Esophagus (tissue), 2 donors: Measurements from ENCODE around the gene PITRM1. TPM values are rescaled to one million over a fixed set of nuclear protein-coding genes. Genes with fewer than 3 reads are reported as not detected.

ENCODE experiments used
- H3K27ac ChIP-seq, 2 donors: one replicate each; pipeline ENCODE4 v1.5.1; 2013; ENCODE audit warnings: low read depth in 2 of 2, mild to moderate bottlenecking in 2 of 2, inconsistent platforms in 1 of 2, low read length in 1 of 2, moderate library complexity in 1 of 2
- H3K27me3 ChIP-seq, 2 donors: one replicate each; pipeline ENCODE4 v1.6.1; 2013; ENCODE audit warnings: low read length in 2 of 2, control low read depth in 1 of 2, mild to moderate bottlenecking in 1 of 2; ENCODE audit not compliant: insufficient read depth in 2 of 2, control insufficient read depth in 1 of 2
- H3K36me3 ChIP-seq, 2 donors: one replicate each; pipeline ENCODE4 v1.6.1; 2013; ENCODE audit warnings: low read length in 1 of 2; ENCODE audit not compliant: control insufficient read depth in 2 of 2, insufficient read depth in 2 of 2
- H3K4me1 ChIP-seq, 2 donors: one replicate each; pipeline ENCODE4 v1.6.1; 2013; ENCODE audit warnings: low read length in 1 of 2; ENCODE audit not compliant: control insufficient read depth in 2 of 2, insufficient read depth in 2 of 2
- H3K4me3 ChIP-seq, 2 donors: one replicate each; pipeline ENCODE4 v1.5.1; 2013; ENCODE audit warnings: low read length in 2 of 2, mild to moderate bottlenecking in 2 of 2, low read depth in 1 of 2, moderate library complexity in 1 of 2
- H3K9me3 ChIP-seq, 2 donors: one replicate each; pipeline ENCODE4 v1.6.1; 2013; ENCODE audit warnings: mild to moderate bottlenecking in 2 of 2, low read depth in 1 of 2, low read length in 1 of 2, moderate library complexity in 1 of 2; ENCODE audit not compliant: control insufficient read depth in 2 of 2, insufficient read depth in 1 of 2
- WGBS, 2 donors: extraction: QIAGEN DNeasy Blood & Tissue Kit; methylation state at CpG; one replicate each; pipeline ENCODE4 v1.1.7; 2013; 5-methylcytosine and 5-hydroxymethylcytosine counted together
- polyA plus RNA-seq, 2 donors: library from polyadenylated mRNA; stranded (reverse); fragments of 200-250 nt; gene quantifications; one replicate each; pipeline ENCODE4 v1.2.3, GENCODE V29; 2013
- donor health status: healthy with polysubstance abuse.
- donor health status: Bipolar disorder and iron deficiency.

The PITRM1 gene
- polyA plus RNA-seq, 2 donors, result 41.8 to 53.0 TPM

- Histone ChIP-seq H3K4me1 (peaks cover 4 to 9% of the 10 kb centered on the region in 2 donors), H3K9me3 (no peaks in the 10 kb centered on the region), H3K36me3 (peaks cover 0 to 22% of the 10 kb centered on the region in 2 donors), H3K27me3 (no peaks in the 10 kb centered on the region), H3K4me3 (no peak overlapping the region), H3K27ac (no peak overlapping the region)
- WGBS, 2 donors, result 94% methylated on average over 30 of the region's 30 CpGs
Measured at GRCh38 chr10:3103646-3104045, 68.9 kb downstream of the PITRM1 start.

GRCh38 chr10:3102720-3103427 is 69.7 kb downstream of the PITRM1 start:
- Histone ChIP-seq H3K9me3 (no peaks in the 10 kb centered on the region), H3K27ac (peak overlapping the region; percentile 79 to 90), H3K4me1 (peaks cover 4 to 9% of the 10 kb centered on the region in 2 donors), H3K27me3 (no peaks in the 10 kb centered on the region), H3K4me3 (no peak overlapping the region), H3K36me3 (peaks cover 0 to 19% of the 10 kb centered on the region in 2 donors)
- WGBS, 2 donors, result 39 to 52% methylated on average over 19 of the region's 19 CpGs

- Histone ChIP-seq H3K4me1 (peaks cover 8 to 15% of the 10 kb centered on the region in 2 donors), H3K36me3 (peaks cover 0 to 19% of the 10 kb centered on the region in 2 donors), H3K27ac (peak overlapping the region in 1 of 2 donors; percentile 20), H3K4me3 (no peak overlapping the region), H3K9me3 (no peaks in the 10 kb centered on the region), H3K27me3 (no peaks in the 10 kb centered on the region)
- 91 to 92% methylated on average over 31 of the region's 31 CpGs for WGBS, 2 donors
Measured at GRCh38 chr10:3100856-3101640, 71.5 kb downstream of the PITRM1 start.

DNA sequence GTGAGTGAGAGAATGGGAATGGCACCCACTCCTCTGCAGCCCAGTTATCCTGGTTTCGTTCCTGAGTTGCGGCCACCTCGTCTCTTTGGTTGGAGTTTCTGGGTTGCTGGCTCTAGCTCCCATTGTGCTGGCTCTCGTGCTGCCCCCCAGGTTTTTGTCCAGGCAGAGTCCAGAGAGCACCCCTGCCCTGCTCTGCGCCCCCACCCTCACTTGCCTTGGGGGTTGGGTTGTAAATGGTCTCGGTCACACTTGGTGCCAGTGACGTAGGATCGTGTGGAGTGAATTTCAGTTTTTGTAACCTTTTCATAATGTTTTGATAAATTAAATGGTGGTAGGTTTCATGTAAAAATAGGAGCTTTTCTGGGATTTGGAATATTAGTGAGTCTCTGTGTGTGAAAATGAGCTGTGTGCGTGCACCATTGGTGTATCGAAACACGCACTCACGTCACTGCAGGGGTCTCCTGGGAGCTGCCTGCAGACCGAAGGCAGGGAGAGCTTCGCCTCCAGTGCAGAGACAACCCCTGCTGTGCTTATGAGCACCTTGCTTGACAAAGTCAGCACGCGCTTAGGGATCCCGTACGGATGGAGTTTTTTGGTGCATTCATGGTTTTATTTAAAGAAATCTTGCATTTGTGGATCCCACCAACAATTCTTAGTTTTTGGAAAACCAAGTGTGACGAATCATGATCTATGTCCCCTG is 72.3 kb downstream of the PITRM1 start:
- 93 to 96% methylated on average over 19 of the region's 19 CpGs for WGBS, 2 donors
- Histone ChIP-seq H3K36me3 (peaks cover 0 to 15% of the 10 kb centered on the region in 2 donors), H3K27ac (peak overlapping the region in 1 of 2 donors; percentile 51), H3K27me3 (no peaks in the 10 kb centered on the region), H3K9me3 (no peaks in the 10 kb centered on the region), H3K4me3 (no peak overlapping the region), H3K4me1 (peaks cover 8 to 16% of the 10 kb centered on the region in 2 donors)

DNA sequence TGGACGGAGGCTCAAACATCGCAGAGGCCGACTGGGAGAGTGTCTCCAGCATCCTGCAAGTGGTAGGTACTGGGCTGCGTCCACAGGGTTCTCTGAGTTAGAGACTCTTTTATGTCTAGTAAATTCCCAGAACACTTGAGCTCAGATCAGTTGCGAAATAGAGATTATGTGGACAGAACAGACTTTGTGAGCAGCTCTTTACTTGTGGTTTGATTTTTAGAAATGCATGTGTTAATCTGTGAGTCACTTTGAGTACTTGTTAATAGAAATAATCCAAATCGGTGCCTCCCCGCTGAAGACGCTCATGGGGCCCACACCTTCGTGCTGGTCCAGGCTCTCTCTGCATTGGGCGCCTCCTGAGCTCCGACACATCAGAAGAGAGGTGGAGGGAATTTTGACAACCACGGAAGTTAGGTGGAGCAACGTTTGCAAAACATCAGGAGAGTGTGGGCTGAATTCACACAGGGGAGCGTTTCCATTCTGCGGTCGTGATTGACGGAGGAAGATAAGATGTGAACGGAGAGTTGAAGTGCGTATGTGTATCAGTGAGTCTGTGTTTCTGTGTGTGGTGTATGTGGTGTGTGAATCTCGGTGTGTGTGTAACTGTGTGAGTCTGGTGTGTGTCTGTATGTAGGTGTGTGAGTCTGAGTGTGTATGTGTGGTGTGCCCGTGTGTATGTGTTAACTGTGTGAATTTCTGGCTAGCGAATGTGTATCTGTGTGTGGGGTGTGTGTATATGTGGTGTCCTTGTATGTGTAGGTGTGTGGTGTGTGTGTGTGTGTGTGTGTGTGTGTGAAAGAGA is 73.1 kb downstream of the PITRM1 start:
- H3K4me1 ChIP-seq, result peaks cover 8 to 16% of the 10 kb centered on the region in 2 donors
- H3K9me3 ChIP-seq, result no peaks in the 10 kb centered on the region
- no peak overlapping the region for H3K4me3 ChIP-seq
- H3K36me3 ChIP-seq, result peaks cover 0 to 9% of the 10 kb centered on the region in 2 donors
- 76 to 78% methylated on average over 22 of the region's 22 CpGs for WGBS, 2 donors
- H3K27ac ChIP-seq, result peak overlapping the region in 1 of 2 donors; percentile 64
- no peaks in the 10 kb centered on the region for H3K27me3 ChIP-seq

GRCh38 chr10:3098689-3099088 is 73.9 kb downstream of the PITRM1 start:
- Histone ChIP-seq H3K36me3 (peaks cover 0 to 4% of the 10 kb centered on the region in 2 donors), H3K27ac (peak overlapping the region in 1 of 2 donors; percentile 64), H3K9me3 (no peaks in the 10 kb centered on the region), H3K4me3 (no peak overlapping the region), H3K27me3 (no peaks in the 10 kb centered on the region), H3K4me1 (peaks cover 8 to 18% of the 10 kb centered on the region in 2 donors)
- 84 to 91% methylated on average over 11 of the region's 11 CpGs for WGBS, 2 donors

- H3K36me3 ChIP-seq, result peaks cover 0 to 3% of the 10 kb centered on the region in 2 donors
- H3K27ac ChIP-seq, result no peak overlapping the region
- H3K27me3 ChIP-seq, result no peaks in the 10 kb centered on the region
- H3K4me1 ChIP-seq, result peaks cover 6 to 9% of the 10 kb centered on the region in 2 donors
- no peak overlapping the region for H3K4me3 ChIP-seq
- WGBS, 2 donors, result 85 to 91% methylated on average over 9 of the region's 9 CpGs
- no peaks in the 10 kb centered on the region for H3K9me3 ChIP-seq
Measured at GRCh38 chr10:3097160-3097559, 75.4 kb downstream of the PITRM1 start.

DNA sequence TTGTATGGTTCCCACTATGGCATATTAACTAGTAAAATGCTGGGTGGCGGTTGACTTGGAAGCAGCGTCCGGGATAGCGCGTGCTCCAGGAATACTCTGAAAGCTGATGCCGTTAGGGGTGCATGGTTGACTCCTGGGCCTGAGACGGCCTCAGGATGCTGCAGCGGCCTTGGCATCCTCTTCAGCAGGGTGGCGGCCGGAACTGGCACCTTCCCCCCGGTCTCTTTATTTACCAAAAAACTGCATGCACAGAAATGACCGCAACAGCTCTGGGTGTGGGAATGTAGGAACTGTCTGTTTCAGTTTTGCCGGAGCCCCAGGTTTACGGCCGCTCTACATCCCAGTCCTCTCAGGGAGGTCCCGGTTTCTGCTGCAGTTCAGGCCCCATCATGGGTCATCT is 76.4 kb downstream of the PITRM1 start:
- Histone ChIP-seq H3K4me1 (peaks cover 6 to 9% of the 10 kb centered on the region in 2 donors), H3K36me3 (peaks cover 0 to 3% of the 10 kb centered on the region in 2 donors), H3K27me3 (no peaks in the 10 kb centered on the region), H3K9me3 (no peaks in the 10 kb centered on the region), H3K4me3 (no peak overlapping the region), H3K27ac (peak overlapping the region; percentile 62 to 82)
- 50 to 58% methylated on average over 16 of the region's 16 CpGs for WGBS, 2 donors
